Astrocyte (in vitro differentiated cells and primary cell): ENCODE results near the gene FIZ1.

Experiments
- EZH2 ChIP-seq: IDR thresholded peaks from 2 replicates; pipeline ENCODE4 v1.6.1; 2012; ENCODE audit warnings: mild to moderate bottlenecking, low read length, inconsistent platforms; ENCODE audit not compliant: insufficient read depth
- TF ChIP-seq, protein P1 (sequence below): IDR thresholded peaks from 2 replicates; pipeline ENCODE4 v1.5.1; 2011; ENCODE audit warnings: low read depth, mild to moderate bottlenecking, inconsistent platforms, low read length, moderate library complexity; ENCODE audit not compliant: insufficient read depth

DNA sequence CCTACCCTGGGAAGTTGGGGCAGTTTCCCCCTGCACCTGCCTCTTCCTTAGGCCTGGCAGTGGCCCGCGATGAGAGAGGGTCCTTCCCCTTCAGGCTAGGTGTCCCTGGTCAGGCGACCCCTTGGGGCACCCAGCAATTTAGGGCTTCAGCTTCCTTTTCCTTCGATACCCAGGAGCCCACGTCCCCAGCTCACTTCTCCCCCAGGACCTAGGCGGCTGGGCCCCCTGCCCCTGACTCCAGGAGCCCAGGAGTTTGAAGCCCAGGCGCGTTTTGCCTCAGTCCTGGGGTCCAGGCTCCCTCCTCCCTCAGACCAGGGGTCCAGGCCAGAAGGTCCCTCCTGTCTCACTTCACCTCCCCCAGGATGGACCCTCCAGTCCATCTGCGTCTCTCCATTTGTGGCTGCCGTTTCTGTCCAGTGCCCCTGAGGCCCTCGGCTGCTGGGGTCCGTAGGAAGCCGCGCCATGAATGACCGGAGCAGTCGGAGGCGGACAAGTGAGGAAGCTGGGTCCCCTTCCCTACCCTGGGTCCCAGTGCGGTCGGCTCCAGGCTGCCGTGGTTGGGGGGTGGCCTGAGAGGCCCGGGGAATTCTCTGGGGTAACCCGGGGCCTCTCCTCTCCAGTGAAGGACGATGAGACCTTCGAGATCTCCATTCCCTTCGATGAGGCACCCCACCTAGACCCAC lies 49.4 kb upstream of the FIZ1 start:
- TF ChIP-seq, protein P1, sequence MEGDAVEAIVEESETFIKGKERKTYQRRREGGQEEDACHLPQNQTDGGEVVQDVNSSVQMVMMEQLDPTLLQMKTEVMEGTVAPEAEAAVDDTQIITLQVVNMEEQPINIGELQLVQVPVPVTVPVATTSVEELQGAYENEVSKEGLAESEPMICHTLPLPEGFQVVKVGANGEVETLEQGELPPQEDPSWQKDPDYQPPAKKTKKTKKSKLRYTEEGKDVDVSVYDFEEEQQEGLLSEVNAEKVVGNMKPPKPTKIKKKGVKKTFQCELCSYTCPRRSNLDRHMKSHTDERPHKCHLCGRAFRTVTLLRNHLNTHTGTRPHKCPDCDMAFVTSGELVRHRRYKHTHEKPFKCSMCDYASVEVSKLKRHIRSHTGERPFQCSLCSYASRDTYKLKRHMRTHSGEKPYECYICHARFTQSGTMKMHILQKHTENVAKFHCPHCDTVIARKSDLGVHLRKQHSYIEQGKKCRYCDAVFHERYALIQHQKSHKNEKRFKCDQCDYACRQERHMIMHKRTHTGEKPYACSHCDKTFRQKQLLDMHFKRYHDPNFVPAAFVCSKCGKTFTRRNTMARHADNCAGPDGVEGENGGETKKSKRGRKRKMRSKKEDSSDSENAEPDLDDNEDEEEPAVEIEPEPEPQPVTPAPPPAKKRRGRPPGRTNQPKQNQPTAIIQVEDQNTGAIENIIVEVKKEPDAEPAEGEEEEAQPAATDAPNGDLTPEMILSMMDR, result no peak
- no peak for TF ChIP-seq EZH2
